ENCODE results near the gene MIGA2. TPM values are rescaled to one million over a fixed set of nuclear protein-coding genes. Genes with fewer than 3 reads are reported as not detected.

Gene MIGA2
- total and polyA plus RNA-seq, 9 of the 15 experiments (the other 6 are each of a cell fraction or from before 2014, with no cell fraction given) = 0.15 to 54.1 (median 18.0) TPM

DNA sequence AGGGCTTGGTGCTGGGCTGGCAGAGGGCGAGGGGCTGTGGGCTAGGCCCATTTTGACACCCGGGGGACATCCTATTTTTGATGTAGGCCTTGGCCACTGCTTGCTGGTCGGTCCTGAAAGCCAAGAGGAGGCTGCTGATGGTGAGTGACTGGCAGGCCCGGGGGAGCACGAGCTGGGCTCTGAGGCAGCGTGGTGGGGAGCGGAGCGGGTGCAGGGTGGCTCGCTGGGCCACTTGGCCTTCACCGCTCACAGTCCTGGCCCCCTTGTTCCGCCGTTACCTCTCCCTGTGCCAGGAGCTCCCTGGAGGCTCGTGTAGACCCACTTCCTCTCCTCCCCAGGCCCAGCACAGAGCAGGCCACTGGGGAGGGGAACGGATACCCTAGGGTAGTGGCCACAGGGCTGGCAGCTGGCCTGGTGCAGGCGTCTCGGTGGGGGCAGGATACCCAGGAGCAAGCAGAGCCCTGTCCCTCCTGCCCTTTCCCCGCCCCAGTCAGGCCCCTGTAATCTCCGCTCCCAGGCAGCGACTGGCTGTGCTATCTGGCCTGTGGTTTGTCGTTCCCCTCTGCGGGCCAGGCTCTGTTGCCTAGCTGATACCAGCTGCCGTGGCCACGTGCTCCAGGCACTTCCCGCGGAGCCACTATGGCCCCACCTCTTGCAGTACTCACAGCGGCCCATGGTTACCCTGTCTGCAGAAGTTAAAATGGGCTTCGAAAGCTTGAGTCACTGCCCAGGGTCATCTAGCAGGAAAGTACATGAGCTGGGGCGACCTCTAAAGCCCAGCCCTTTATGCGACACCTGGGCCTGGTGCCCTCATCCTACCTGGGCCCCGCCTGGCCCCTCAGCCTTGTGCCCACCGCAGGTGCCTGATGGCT is 32.8 kb downstream of the MIGA2 start (continued):
- TF ChIP-seq KLF13 (tag; IDR thresholded peaks at IDR 0.05; ENCODE audit: borderline replicate concordance, low read depth) (peak; percentile 66), NR4A1 (CRISPR knock-in tag; IDR thresholded peaks at IDR 0.05) (peak; percentile 37; the same call in 1 of the 2 replicates), NR4A1 (tag; IDR thresholded peaks at IDR 0.05) (peak; percentile 79; the same call in 1 of the 2 replicates), CREB3L1 (IDR thresholded peaks at IDR 0.05; ENCODE audit: borderline replicate concordance, low read depth) (no peak), RBM14 (IDR thresholded peaks at IDR 0.05; ENCODE audit: borderline replicate concordance, insufficient read depth, low read depth, low read length) (no peak), IFI16 (CRISPR knock-in tag; IDR thresholded peaks at IDR 0.05) (no peak), HMG20B (CRISPR knock-in tag; IDR thresholded peaks at IDR 0.05) (no peak), MCM5 (IDR thresholded peaks at IDR 0.05; ENCODE audit: low read depth) (no peak), NFIX (CRISPR knock-in tag; IDR thresholded peaks at IDR 0.05; ENCODE audit: low read depth) (no peak), ZSCAN32 (CRISPR knock-in tag; IDR thresholded peaks at IDR 0.05) (no peak), AFF1 (IDR thresholded peaks at IDR 0.05; ENCODE audit: low read depth in 1 of 2, partially characterized antibody in 2 of 2) (peak in 1 of 2 experiments; percentile 64), CUX1 (CRISPR knock-in tag; IDR thresholded peaks at IDR 0.05) (peak; percentile 84; the same call in 1 of the 2 replicates)
- TF ChIP-seq, protein P1, sequence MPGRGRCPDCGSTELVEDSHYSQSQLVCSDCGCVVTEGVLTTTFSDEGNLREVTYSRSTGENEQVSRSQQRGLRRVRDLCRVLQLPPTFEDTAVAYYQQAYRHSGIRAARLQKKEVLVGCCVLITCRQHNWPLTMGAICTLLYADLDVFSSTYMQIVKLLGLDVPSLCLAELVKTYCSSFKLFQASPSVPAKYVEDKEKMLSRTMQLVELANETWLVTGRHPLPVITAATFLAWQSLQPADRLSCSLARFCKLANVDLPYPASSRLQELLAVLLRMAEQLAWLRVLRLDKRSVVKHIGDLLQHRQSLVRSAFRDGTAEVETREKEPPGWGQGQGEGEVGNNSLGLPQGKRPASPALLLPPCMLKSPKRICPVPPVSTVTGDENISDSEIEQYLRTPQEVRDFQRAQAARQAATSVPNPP (IDR thresholded peaks at IDR 0.05; ENCODE audit: borderline replicate concordance, insufficient read depth, insufficient read length) = no peak
